Measurements from ENCODE around the gene OSBPL3. TPM values are rescaled to one million over a fixed set of nuclear protein-coding genes. Genes with fewer than 3 reads are reported as not detected.

Gene OSBPL3
- polyA plus RNA-seq, 1 of the 3 experiments (the other 2 are of a cell fraction) = 23.2 TPM

- peaks cover 0 to 25% of the 10 kb centered on the region in 2 experiments; a peak in 3 of 4 replicates for H3K4me1 ChIP-seq (ENCODE audit: control insufficient read depth in 1 of 2, insufficient read depth in 2 of 2, low read depth in 1 of 2, low read length in 1 of 2)
- H3K4me3 ChIP-seq (ENCODE audit: low read depth in 2 of 2, low read length in 1 of 2) = no peak overlapping the region
- H4K20me1 ChIP-seq (ENCODE audit: insufficient read depth) = no peaks in the 10 kb centered on the region
- H3K9me3 ChIP-seq = no peaks in the 10 kb centered on the region
- H3F3A ChIP-seq (replicated peaks; ENCODE audit: insufficient read depth) = no peaks in the 10 kb centered on the region
- no peaks in the 10 kb centered on the region; the same call in 1 of the 2 replicates for H3K79me2 ChIP-seq (ENCODE audit: insufficient read depth)
- H3K9ac ChIP-seq = no peak overlapping the region
- H3K27me3 ChIP-seq (ENCODE audit: insufficient read depth) = no peaks in the 10 kb centered on the region
- no peak overlapping the region for H3K27ac ChIP-seq (ENCODE audit: low read depth in 2 of 2, low read length in 1 of 2)
- CTCF ChIA-PET = interaction anchor here (0.9 to 2.4 kb wide), 8 partner anchors 12 to 218 kb away, joined by 3 to 7 read pairs (median 4); no protein-coding TSS in a partner anchor
- no peak overlapping the region for H2AFZ ChIP-seq (ENCODE audit: low read depth)
- no peak for DNase-seq
- H3K4me2 ChIP-seq = no peak overlapping the region
- H3K36me3 ChIP-seq (replicated peaks in 1 of 2; ENCODE audit: control insufficient read depth in 1 of 2, insufficient read depth in 2 of 2, low read length in 1 of 2) = peaks cover 0 to 4% of the 10 kb centered on the region in 2 experiments
- TF ChIP-seq SMC3 (IDR thresholded peaks at IDR 0.05; ENCODE audit: low read depth, low read length) = no peak
- TF ChIP-seq EP300 (IDR thresholded peaks at IDR 0.05; ENCODE audit: borderline replicate concordance in 1 of 2, low read depth in 1 of 2, low read length in 1 of 2) = no peak
- peak; percentile 91 for TF ChIP-seq REST (IDR thresholded peaks at IDR 0.05; ENCODE audit: low read depth, low read length)
- POLR2A ChIA-PET = no interaction called here
- H3K9me2 ChIP-seq = no peaks in the 10 kb centered on the region
Observed at GRCh38 chr7:24880886-24881285, 99.1 kb downstream of the OSBPL3 start.

- no peaks in the 10 kb centered on the region for H3K9me3 ChIP-seq
- no peaks in the 10 kb centered on the region for H4K20me1 ChIP-seq (ENCODE audit: insufficient read depth)
- no peak for DNase-seq
- H2AFZ ChIP-seq (ENCODE audit: low read depth) = no peak overlapping the region
- H3K4me3 ChIP-seq (ENCODE audit: low read depth in 2 of 2, low read length in 1 of 2) = no peak overlapping the region
- peaks cover 2% of the 10 kb centered on the region for H3F3A ChIP-seq (replicated peaks; ENCODE audit: insufficient read depth)
- H3K9me2 ChIP-seq = no peaks in the 10 kb centered on the region
- TF ChIP-seq RXRA (IDR thresholded peaks at IDR 0.05; ENCODE audit: borderline replicate concordance, low read depth) (no peak), RAD21 (IDR thresholded peaks at IDR 0.05; ENCODE audit: low read length) (no peak), SMC3 (IDR thresholded peaks at IDR 0.05; ENCODE audit: low read depth, low read length) (no peak), ZBTB33 (IDR thresholded peaks at IDR 0.05; ENCODE audit: borderline replicate concordance, low read depth) (no peak), GABPA (IDR thresholded peaks at IDR 0.05; ENCODE audit: low read depth) (no peak), GATA2 (CRISPR knock-in tag; IDR thresholded peaks at IDR 0.05) (no peak), TAF1 (IDR thresholded peaks at IDR 0.05; ENCODE audit: borderline replicate concordance, low read depth, low read length) (no peak), FOSL2 (IDR thresholded peaks at IDR 0.05; ENCODE audit: borderline replicate concordance, low read depth) (no peak), YY1 (IDR thresholded peaks at IDR 0.05; ENCODE audit: low read depth) (no peak), USF2 (IDR thresholded peaks at IDR 0.05; ENCODE audit: borderline replicate concordance, low read depth, low read length) (no peak), NRF1 (IDR thresholded peaks at IDR 0.05; ENCODE audit: low read depth, low read length) (no peak), FOXJ3 (CRISPR knock-in tag; IDR thresholded peaks at IDR 0.05) (no peak), SIN3A (IDR thresholded peaks at IDR 0.05; ENCODE audit: borderline replicate concordance, low read depth, low read length) (no peak), ELF1 (IDR thresholded peaks at IDR 0.05) (no peak), MAX (IDR thresholded peaks at IDR 0.05; ENCODE audit: low read depth) (no peak), RCOR1 (IDR thresholded peaks at IDR 0.05; ENCODE audit: low read length) (no peak)
- H3K9ac ChIP-seq = no peak overlapping the region
- peaks cover 0 to 3% of the 10 kb centered on the region in 2 experiments for H3K36me3 ChIP-seq (replicated peaks in 1 of 2; ENCODE audit: control insufficient read depth in 1 of 2, insufficient read depth in 2 of 2, low read length in 1 of 2)
- H3K27me3 ChIP-seq (ENCODE audit: insufficient read depth) = no peaks in the 10 kb centered on the region
- no peak overlapping the region for H3K27ac ChIP-seq (ENCODE audit: low read depth in 2 of 2, low read length in 1 of 2)
- peaks cover 0 to 17% of the 10 kb centered on the region in 2 experiments; a peak in 3 of 4 replicates for H3K4me1 ChIP-seq (ENCODE audit: control insufficient read depth in 1 of 2, insufficient read depth in 2 of 2, low read depth in 1 of 2, low read length in 1 of 2)
- no peaks in the 10 kb centered on the region; the same call in 1 of the 2 replicates for H3K79me2 ChIP-seq (ENCODE audit: insufficient read depth)
- CTCF ChIA-PET = interaction anchor here (0.8 to 2.2 kb wide), 5 partner anchors 15 to 191 kb away, joined by 3 to 7 read pairs (median 4); partner anchors contain the start of gene OSBPL3
- POLR2A ChIA-PET = no interaction called here
- 100% methylated on average over 2 of the region's 2 CpGs for WGBS (ENCODE audit: low lambda C conversion rate)
- no peak overlapping the region for H3K4me2 ChIP-seq
Observed at GRCh38 chr7:24879291-24879690, 100.7 kb downstream of the OSBPL3 start.

Data from SK-N-SH (cell line).